Thyroid gland (tissue), 4 donors: ENCODE results near the gene SORD. TPM values are rescaled to one million over a fixed set of nuclear protein-coding genes. Genes with fewer than 3 reads are reported as not detected.
"Not testable (repeated sequence)": the region's sequence is repeated elsewhere in the genome, so short reads cannot be mapped to it uniquely, and the experiment has no call there.

Experiments
- DNase-seq, 2 donors: peaks; one replicate each; pipeline ENCODE4 v3.0.0-alpha.2; 2019
- H3K27ac ChIP-seq, 3 donors: fragments of 200-600 bp; sonication (generic); 1 replicate in 2 of 3; 2 replicates in 1 of 3; pipeline ENCODE4 v1.5.1; 2016 to 2019; ENCODE audit warnings: mild to moderate bottlenecking in 1 of 3, moderate library complexity in 1 of 3
- H3K27me3 ChIP-seq: fragments of 200-600 bp; sonication (generic); one replicate; pipeline ENCODE4 v1.5.1; 2019
- H3K36me3 ChIP-seq, 2 donors: fragments of 200-600 bp; sonication (generic); one replicate each; pipeline ENCODE4 v1.5.1; 2016 to 2019
- H3K4me1 ChIP-seq, 2 donors: fragments of 200-600 bp; sonication (generic); one replicate each; pipeline ENCODE4 v1.5.1; 2017 to 2019
- H3K4me3 ChIP-seq, 3 donors: fragments of 200-600 bp; sonication (generic); replicated peaks in 1 of 3; 1 replicate in 2 of 3; 2 replicates in 1 of 3; pipeline ENCODE4 v1.5.1; 2016; ENCODE audit warnings: mild to moderate bottlenecking in 1 of 3
- H3K9me3 ChIP-seq: fragments of 200-600 bp; sonication (generic); one replicate; pipeline ENCODE4 v1.5.1; 2017
- POLR2A ChIP-seq, 2 donors: fragments of 450-650 bp; IDR thresholded peaks; one replicate each; pipeline ENCODE4 v1.6.1; 2017; ENCODE audit warnings: antibody characterized with exemption in 2 of 2, mild to moderate bottlenecking in 2 of 2, moderate library complexity in 1 of 2
- WGBS, 2 donors: methylation state at CpG; one replicate each; pipeline ENCODE4 v1.1.5; 2017; 5-methylcytosine and 5-hydroxymethylcytosine counted together
- intact Hi-C: fragments of 100-400 bp; cut with DNase I; formaldehyde crosslinking; loops from one replicate; pipeline ENCODE4 v1.15.1; 2023
- total RNA-seq, 4 donors: library from RNA; depleted of rRNA; stranded (reverse); fragments of >200 nt; gene quantifications; one replicate each; pipeline ENCODE4 v1.2.3, GENCODE V29; 2016
- TF ChIP-seq, protein P1 (sequence below), 6 experiments: fragments of 200-600 bp in 3 of 6; fragments of 450-650 bp in 3 of 6; sonication (generic) in 3 of 6; IDR thresholded peaks; one replicate each; pipeline ENCODE4 v1.5.1; 2016 to 2019; ENCODE audit warnings: antibody characterized with exemption in 6 of 6, mild to moderate bottlenecking in 2 of 6, inconsistent platforms in 1 of 6, moderate library complexity in 1 of 6

The SORD gene
- total RNA-seq, 4 donors from 2014 or later = 241 to 831 (median 477) TPM

DNA sequence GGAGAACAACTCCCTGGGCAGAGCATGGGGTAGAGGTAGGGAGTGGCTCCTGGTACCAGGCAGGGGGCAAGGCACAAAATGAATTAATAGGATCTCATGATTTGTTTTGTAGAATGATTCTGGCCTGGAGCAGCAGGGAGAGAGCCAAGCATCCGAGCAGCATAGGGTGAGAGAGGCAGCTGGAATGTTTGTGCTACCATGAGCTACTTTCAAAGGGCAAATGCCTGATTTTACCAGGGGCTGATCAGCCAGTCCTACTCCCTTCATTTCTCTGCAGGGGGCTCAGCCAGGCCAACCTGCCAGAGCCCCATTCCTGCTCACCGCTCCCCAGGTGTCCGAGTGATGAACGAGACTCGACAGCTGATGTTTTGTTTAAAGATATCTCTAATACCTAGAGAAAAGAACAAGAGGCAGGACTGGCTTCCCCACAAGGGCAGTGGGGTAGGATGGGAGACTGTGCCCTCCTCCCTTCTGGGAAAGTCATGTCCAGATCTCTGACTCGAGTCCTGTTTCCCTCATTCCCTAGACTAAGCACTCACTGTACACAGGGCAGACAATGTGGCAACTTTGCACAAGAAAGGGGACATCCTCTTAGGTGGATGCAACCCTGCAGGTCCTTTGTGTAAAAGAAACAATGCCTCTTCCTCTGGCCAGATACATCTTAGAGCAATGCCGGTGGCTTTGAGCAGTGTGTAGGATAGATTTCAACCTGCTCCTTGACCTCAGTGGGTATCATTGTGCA is 78.1 kb downstream of the SORD start:
- H3K4me3 ChIP-seq = no peak overlapping the region
- intact Hi-C loops = no loop called here
- 78 to 79% methylated on average over 7 of the region's 7 CpGs for WGBS, 2 donors
- no peaks in the 10 kb centered on the region for H3K27me3 ChIP-seq
- TF ChIP-seq, protein P1, sequence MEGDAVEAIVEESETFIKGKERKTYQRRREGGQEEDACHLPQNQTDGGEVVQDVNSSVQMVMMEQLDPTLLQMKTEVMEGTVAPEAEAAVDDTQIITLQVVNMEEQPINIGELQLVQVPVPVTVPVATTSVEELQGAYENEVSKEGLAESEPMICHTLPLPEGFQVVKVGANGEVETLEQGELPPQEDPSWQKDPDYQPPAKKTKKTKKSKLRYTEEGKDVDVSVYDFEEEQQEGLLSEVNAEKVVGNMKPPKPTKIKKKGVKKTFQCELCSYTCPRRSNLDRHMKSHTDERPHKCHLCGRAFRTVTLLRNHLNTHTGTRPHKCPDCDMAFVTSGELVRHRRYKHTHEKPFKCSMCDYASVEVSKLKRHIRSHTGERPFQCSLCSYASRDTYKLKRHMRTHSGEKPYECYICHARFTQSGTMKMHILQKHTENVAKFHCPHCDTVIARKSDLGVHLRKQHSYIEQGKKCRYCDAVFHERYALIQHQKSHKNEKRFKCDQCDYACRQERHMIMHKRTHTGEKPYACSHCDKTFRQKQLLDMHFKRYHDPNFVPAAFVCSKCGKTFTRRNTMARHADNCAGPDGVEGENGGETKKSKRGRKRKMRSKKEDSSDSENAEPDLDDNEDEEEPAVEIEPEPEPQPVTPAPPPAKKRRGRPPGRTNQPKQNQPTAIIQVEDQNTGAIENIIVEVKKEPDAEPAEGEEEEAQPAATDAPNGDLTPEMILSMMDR (IDR thresholded peaks at IDR 0.05) = no peak
- TF ChIP-seq POLR2A (IDR thresholded peaks at IDR 0.05) = no peak
- peak overlapping the region in 1 of 3 donors; percentile 17 for H3K27ac ChIP-seq
- peaks cover 4% of the 10 kb centered on the region in 2 donors for H3K4me1 ChIP-seq
- H3K36me3 ChIP-seq = peaks cover 2 to 5% of the 10 kb centered on the region in 2 donors
- H3K9me3 ChIP-seq = no peaks in the 10 kb centered on the region
- no peak for DNase-seq

DNA sequence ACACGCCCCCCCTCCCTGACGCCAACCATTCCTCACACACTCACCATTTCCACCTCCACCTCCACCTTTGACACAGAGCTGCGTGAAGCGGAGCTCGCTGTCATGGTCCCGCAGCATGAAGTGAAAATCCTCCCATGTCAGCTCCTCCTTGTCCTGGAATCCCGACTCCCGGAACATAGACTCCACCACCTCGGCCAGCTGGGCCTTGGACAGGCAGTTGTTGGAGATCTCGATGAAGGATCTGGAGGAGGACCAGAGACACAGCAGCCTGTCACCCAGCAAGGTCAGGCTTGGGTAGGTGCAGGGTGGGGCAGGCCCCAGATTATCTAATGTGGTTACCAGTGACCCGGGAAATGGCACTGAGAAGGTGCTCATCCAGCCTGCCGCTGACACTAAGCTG is 78.8 kb downstream of the SORD start:
- no peaks in the 10 kb centered on the region for H3K9me3 ChIP-seq
- H3K4me3 ChIP-seq = no peak overlapping the region
- 91 to 94% methylated on average over 12 of the region's 12 CpGs for WGBS, 2 donors
- no peak overlapping the region for H3K27ac ChIP-seq
- H3K4me1 ChIP-seq = peaks cover 10 to 11% of the 10 kb centered on the region in 2 donors
- intact Hi-C loops = no loop called here
- DNase-seq = no peak
- H3K27me3 ChIP-seq = no peaks in the 10 kb centered on the region
- no peak for TF ChIP-seq POLR2A (IDR thresholded peaks at IDR 0.05)
- TF ChIP-seq, protein P1 (IDR thresholded peaks at IDR 0.05) = no peak
- H3K36me3 ChIP-seq = peaks cover 2 to 5% of the 10 kb centered on the region in 2 donors

DNA sequence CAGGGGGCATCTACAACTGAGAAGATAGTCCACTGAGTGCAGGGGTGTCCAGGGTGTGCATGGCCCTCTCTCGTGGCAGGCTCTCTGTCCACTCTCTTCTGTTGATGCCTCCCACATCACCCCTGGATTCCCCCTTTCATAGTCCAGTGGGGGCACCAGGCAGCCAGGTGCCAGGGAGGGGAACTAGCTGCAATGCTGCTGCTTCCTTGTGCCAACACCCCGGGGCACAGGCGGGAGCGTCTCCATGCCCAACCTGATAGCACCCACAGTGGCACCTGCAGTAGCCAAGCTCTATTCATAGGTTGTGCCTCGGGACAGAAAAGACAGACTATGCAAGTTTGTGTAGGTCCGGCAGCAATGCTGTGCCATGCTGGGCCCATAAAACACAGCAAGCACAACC is 79.2 kb downstream of the SORD start:
- H3K4me3 ChIP-seq = no peak overlapping the region
- intact Hi-C loops = no loop called here
- no peaks in the 10 kb centered on the region for H3K9me3 ChIP-seq
- H3K4me1 ChIP-seq = peaks cover 13 to 14% of the 10 kb centered on the region in 2 donors
- TF ChIP-seq, protein P1 (IDR thresholded peaks at IDR 0.05) = no peak
- TF ChIP-seq POLR2A (IDR thresholded peaks at IDR 0.05) = no peak
- WGBS, 2 donors = 85 to 90% methylated on average over 6 of the region's 6 CpGs
- H3K27me3 ChIP-seq = no peaks in the 10 kb centered on the region
- H3K36me3 ChIP-seq = peaks cover 2 to 5% of the 10 kb centered on the region in 2 donors
- H3K27ac ChIP-seq = no peak overlapping the region
- no peak for DNase-seq

DNA sequence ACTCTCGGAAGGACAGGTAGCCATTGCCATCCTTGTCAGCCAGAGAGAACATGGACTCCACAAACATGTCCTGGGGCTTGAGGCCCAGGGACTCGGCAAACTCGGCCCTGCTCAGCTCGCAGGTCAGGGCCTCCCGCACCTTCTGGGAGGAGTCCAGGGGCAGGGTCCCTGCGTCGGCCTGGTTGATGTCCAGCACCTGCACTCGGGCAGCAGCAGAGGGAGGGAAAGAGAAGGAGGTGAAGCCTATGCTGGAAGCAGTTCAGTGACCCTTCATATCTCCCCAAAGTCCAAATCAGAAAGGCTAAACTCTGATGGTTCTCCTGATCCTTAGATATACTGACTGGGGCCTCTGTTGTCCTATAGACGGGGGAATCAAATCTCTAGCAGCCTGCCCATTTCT is 81.2 kb downstream of the SORD start:
- DNase-seq, H3K4me3 ChIP-seq, H3K36me3 ChIP-seq, intact Hi-C loops, H3K9me3 ChIP-seq, H3K27me3 ChIP-seq: not testable (repeated sequence)
- H3K27ac ChIP-seq = peak overlapping the region in 1 of 3 donors; percentile 20
- peaks cover 13 to 14% of the 10 kb centered on the region in 2 donors for H3K4me1 ChIP-seq
- 93 to 95% methylated on average over 5 of the region's 9 CpGs for WGBS, 2 donors

DNA sequence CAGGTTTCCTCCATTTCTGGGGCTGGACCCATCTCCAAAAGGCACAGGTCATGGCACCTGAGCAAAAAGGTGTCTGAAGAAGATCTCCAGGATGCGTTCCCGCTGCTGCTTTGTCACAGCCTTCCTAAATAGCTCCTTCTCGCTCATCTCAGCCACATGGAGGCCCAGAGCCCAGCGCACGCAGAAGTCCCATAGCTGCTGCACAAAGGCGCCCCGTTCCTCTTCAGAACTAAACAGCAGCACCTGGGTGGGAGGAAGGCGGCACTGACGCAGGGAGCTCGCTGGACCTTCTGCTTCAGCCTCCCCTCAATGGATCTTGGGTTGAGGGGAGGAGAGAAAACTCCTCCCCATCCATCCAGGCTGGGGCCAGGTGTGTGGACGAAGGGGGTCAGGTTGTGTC is 82.6 kb downstream of the SORD start:
- TF ChIP-seq, protein P1 (IDR thresholded peaks at IDR 0.05) = no peak
- no peak for TF ChIP-seq POLR2A (IDR thresholded peaks at IDR 0.05)
- Histone ChIP-seq H3K9me3 (no peaks in the 10 kb centered on the region), H3K36me3 (peaks cover 0 to 2% of the 10 kb centered on the region in 2 donors), H3K27me3 (no peaks in the 10 kb centered on the region), H3K4me3 (no peak overlapping the region), H3K4me1 (peaks cover 13 to 14% of the 10 kb centered on the region in 2 donors), H3K27ac (peak overlapping the region in 1 of 3 donors; percentile 40)
- intact Hi-C loops = no loop called here
- DNase-seq = no peak
- 92 to 100% methylated on average over 7 to 11 of the region's 11 CpGs for WGBS, 2 donors
